ENCODE results near the gene KRT20.
"Not testable (repeated sequence)": the region's sequence is repeated elsewhere in the genome, so short reads cannot be mapped to it uniquely, and the experiment has no call there.

Gene KRT20

GRCh38 chr17:40862985-40863733, 21.9 kb downstream of the KRT20 start:
- intact Hi-C loops (cut with DNase I) = no loop called here
- DNase-seq = no peak

- intact Hi-C loops (cut with DNase I) = no loop called here
- DNase-seq = no peak
Observed at GRCh38 chr17:40859536-40859935, 25.5 kb downstream of the KRT20 start.

- DNase-seq; intact Hi-C loops (cut with DNase I): not testable (repeated sequence)
Observed at GRCh38 chr17:40858667-40859066, 26.4 kb downstream of the KRT20 start.

GRCh38 chr17:40857535-40857934, 27.5 kb downstream of the KRT20 start:
- DNase-seq = no peak
- intact Hi-C loops (cut with DNase I) = no loop called here

- DNase-seq = no peak
- intact Hi-C loops (cut with DNase I) = no loop called here
Observed at GRCh38 chr17:40854175-40854814, 30.7 kb downstream of the KRT20 start.

- intact Hi-C loops (cut with DNase I) = no loop called here
Observed at GRCh38 chr17:40852364-40852763, 32.7 kb downstream of the KRT20 start.

GRCh38 chr17:40850293-40850972, 34.6 kb downstream of the KRT20 start:
- DNase-seq = no peak
- intact Hi-C loops (cut with DNase I) = no loop called here

More at GRCh38 chr17:40852364-40852763, 32.7 kb downstream of the KRT20 start:
- no peak for DNase-seq

- intact Hi-C loops (cut with DNase I) = no loop called here
- DNase-seq = no peak
Observed at GRCh38 chr17:40849723-40850122, 35.3 kb downstream of the KRT20 start.

GRCh38 chr17:40848583-40849235, 36.3 kb downstream of the KRT20 start:
- DNase-seq = no peak
- intact Hi-C loops (cut with DNase I) = no loop called here

GRCh38 chr17:40846515-40847144, 38.4 kb downstream of the KRT20 start:
- DNase-seq = no peak
- intact Hi-C loops (cut with DNase I) = no loop called here

- intact Hi-C loops (cut with DNase I) = no loop called here
- no peak for DNase-seq
Observed at GRCh38 chr17:40844671-40845107, 40.4 kb downstream of the KRT20 start.

GRCh38 chr17:40843242-40843641, 41.8 kb downstream of the KRT20 start:
- DNase-seq = peak in 1 of 42 donors; percentile 11
- intact Hi-C loops (cut with DNase I) = no loop called here

- no peak for DNase-seq
- intact Hi-C loops (cut with DNase I) = no loop called here
Observed at GRCh38 chr17:40841246-40841645, 43.8 kb downstream of the KRT20 start.

GRCh38 chr17:40839194-40839593, 45.8 kb downstream of the KRT20 start:
- no peak for DNase-seq
- intact Hi-C loops (cut with DNase I) = no loop called here

- intact Hi-C loops (cut with DNase I) = no loop called here
- no peak for DNase-seq
Observed at GRCh38 chr17:40836020-40836419, 49.0 kb downstream of the KRT20 start.

- DNase-seq = no peak
- intact Hi-C loops (cut with DNase I) = no loop called here
Observed at GRCh38 chr17:40833882-40834281, 51.2 kb downstream of the KRT20 start.

GRCh38 chr17:40832840-40833239, 52.2 kb downstream of the KRT20 start:
- no peak for DNase-seq
- intact Hi-C loops (cut with DNase I) = no loop called here

GRCh38 chr17:40830085-40830776, 54.8 kb downstream of the KRT20 start:
- intact Hi-C loops (cut with DNase I) = no loop called here
- DNase-seq = no peak
